GM03348 (cell line): ENCODE results near the gene MAN2A2.

Source experiments
- DNase-seq: peaks from one replicate; pipeline ENCODE4 v3.0.0; 2012; ENCODE audit warnings: low spot score

Gene MAN2A2

GRCh38 chr15:90902840-90903732, at the start of gene MAN2A2:
Gene MAN2A2 (plus strand): TSS chr15:90903302. CDS start chr15:90904208, 906 bp downstream.
- DNase-seq = peak; percentile 83

GRCh38 chr15:90855139-90855538, 48.0 kb upstream of the MAN2A2 start:
- DNase-seq = no peak

GRCh38 chr15:90857337-90857736, 45.8 kb upstream of the MAN2A2 start:
- DNase-seq = no peak

- DNase-seq = no peak
Measured at GRCh38 chr15:90857883-90858443, 45.1 kb upstream of the MAN2A2 start.

- no peak for DNase-seq
Measured at GRCh38 chr15:90859234-90860131, 43.6 kb upstream of the MAN2A2 start.

GRCh38 chr15:90860450-90860849, 42.7 kb upstream of the MAN2A2 start:
- DNase-seq = no peak

GRCh38 chr15:90860942-90861675, 42.0 kb upstream of the MAN2A2 start:
- no peak for DNase-seq

- no peak for DNase-seq
Measured at GRCh38 chr15:90862487-90862886, 40.6 kb upstream of the MAN2A2 start.

- DNase-seq = no peak
Measured at GRCh38 chr15:90862964-90863778, 39.9 kb upstream of the MAN2A2 start.

GRCh38 chr15:90863987-90864386, 39.1 kb upstream of the MAN2A2 start:
- no peak for DNase-seq

GRCh38 chr15:90864507-90864906, 38.6 kb upstream of the MAN2A2 start:
- DNase-seq = no peak

GRCh38 chr15:90865702-90866101, 37.4 kb upstream of the MAN2A2 start:
- no peak for DNase-seq

GRCh38 chr15:90866161-90866715, 36.9 kb upstream of the MAN2A2 start:
- no peak for DNase-seq

- no peak for DNase-seq
Measured at GRCh38 chr15:90866800-90867199, 36.3 kb upstream of the MAN2A2 start.

GRCh38 chr15:90868261-90868689, 34.8 kb upstream of the MAN2A2 start, which contains the start of gene FURIN:
Gene FURIN (plus strand): TSS chr15:90868588. CDS start chr15:90875741, 7,153 bp downstream.
- no peak for DNase-seq

- no peak for DNase-seq
Measured at GRCh38 chr15:90869140-90869541, 34.0 kb upstream of the MAN2A2 start.

- DNase-seq = peak; percentile 83
Measured at GRCh38 chr15:90869601-90870353, 33.3 kb upstream of the MAN2A2 start.

- no peak for DNase-seq
Measured at GRCh38 chr15:90870354-90871138, 32.6 kb upstream of the MAN2A2 start.
